Stimulated activated memory B cell treated with anti-CD40 and anti-IgM and Interleukin-4, amounts not matched to agents 10 μg/mL and 1 μg/mL and 100 μg/mL, for 72 hours (primary cell): ENCODE results near the gene DLEU7.

Experiments used
- ATAC-seq: fragments of 150-1000 bp; cut with Tn5 transposase; 2 replicates; pipeline ENCODE4 v1.10.0; 2021
- H3K27ac Mint-ChIP-seq: one replicate; pipeline ENCODE4 v1.8.0; 2022; ENCODE audit warnings: mild to moderate bottlenecking, mixed read lengths
- H3K27me3 Mint-ChIP-seq: one replicate; pipeline ENCODE4 v1.8.0; 2022; ENCODE audit warnings: mixed read lengths
- H3K36me3 Mint-ChIP-seq: one replicate; pipeline ENCODE4 v1.8.0; 2022; ENCODE audit warnings: mixed read lengths
- H3K4me1 Mint-ChIP-seq: one replicate; pipeline ENCODE4 v1.8.0; 2022; ENCODE audit warnings: mixed read lengths
- H3K4me3 Mint-ChIP-seq: one replicate; pipeline ENCODE4 v1.8.0; 2022; ENCODE audit warnings: mild to moderate bottlenecking, moderate library complexity, mixed read lengths
- H3K9me3 Mint-ChIP-seq: one replicate; pipeline ENCODE4 v1.8.0; 2022; ENCODE audit warnings: mixed read lengths

DLEU7 gene

DNA sequence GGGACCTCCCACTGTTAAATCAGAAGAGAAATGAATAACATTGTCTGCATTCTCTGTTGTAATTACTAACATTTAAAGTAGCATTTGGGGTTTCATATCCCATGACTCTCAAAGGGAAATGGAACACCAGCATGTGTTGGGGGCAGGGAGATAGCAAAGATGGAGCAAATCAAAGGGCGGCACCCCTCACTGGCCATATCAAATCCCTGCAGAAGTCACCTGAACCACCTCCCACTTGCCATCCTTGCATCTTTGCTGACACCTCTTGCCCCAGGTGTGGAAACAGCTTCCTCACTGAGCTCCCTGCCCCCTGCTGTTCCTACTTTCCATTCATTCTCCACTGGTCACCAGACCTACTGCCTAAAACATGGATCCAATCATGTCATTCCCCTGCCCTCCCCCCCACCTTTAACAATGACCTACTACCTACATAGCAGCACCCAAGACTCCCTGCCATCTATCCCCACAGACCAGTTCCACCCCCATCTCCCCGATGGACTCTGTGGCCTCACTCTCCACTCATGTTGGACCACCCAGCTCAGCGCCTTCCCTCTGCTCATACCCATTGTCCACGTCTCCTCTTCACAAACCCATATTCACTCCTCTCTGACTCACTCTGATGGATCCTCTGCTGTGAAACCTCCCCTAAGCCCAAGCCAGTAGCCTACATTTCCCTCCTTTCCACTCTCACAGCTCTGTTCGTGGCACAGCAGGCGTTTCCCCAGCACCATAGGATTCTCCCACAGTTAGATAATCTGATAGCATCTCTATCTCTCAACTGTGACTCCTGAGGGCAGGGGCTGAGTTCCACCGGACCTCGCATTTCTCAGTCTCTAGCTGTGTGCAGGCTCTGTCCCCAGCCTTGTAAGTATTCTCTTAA, 55.9 kb downstream of the DLEU7 start:
- peak overlapping the region; percentile 0 for H3K27ac Mint-ChIP-seq
- H3K4me1 Mint-ChIP-seq, result peaks cover 16% of the 10 kb centered on the region
- H3K4me3 Mint-ChIP-seq, result no peak overlapping the region
- peaks cover 3% of the 10 kb centered on the region for H3K9me3 Mint-ChIP-seq
- no peaks in the 10 kb centered on the region for H3K27me3 Mint-ChIP-seq
- ATAC-seq, result no peak
- H3K36me3 Mint-ChIP-seq, result no peaks in the 10 kb centered on the region

DNA sequence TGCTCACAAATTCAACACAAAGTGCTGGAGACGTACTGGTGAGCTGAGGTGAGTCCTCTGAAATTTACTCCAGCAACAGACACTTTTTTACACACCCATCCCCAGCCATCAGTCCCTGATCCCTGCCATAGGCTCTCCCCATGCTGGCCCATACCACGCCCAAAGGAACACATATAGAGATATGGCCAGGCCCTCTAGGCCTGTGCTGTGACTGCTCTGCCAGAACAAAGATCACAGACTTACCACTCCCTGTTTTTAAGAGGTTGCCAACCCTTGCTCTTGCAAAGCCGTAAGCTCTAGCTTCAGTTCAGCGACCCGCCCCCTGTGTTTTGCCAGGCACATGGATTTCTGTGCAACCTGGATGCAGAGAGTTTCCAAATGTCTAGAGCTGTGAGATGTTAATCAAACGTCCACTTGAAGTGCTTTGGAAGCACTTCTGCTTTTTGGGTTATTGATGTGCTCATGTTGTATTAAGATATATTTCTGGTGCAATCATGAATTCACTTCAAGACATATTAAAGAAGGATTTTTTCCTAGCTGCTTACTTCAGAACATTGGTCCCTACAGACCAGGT, 59.7 kb downstream of the DLEU7 start:
- no peak overlapping the region for H3K27ac Mint-ChIP-seq
- peaks cover 32% of the 10 kb centered on the region for H3K4me1 Mint-ChIP-seq
- no peaks in the 10 kb centered on the region for H3K36me3 Mint-ChIP-seq
- H3K9me3 Mint-ChIP-seq, result peaks cover 5% of the 10 kb centered on the region
- no peak for ATAC-seq
- no peaks in the 10 kb centered on the region for H3K27me3 Mint-ChIP-seq
- no peak overlapping the region for H3K4me3 Mint-ChIP-seq

DNA sequence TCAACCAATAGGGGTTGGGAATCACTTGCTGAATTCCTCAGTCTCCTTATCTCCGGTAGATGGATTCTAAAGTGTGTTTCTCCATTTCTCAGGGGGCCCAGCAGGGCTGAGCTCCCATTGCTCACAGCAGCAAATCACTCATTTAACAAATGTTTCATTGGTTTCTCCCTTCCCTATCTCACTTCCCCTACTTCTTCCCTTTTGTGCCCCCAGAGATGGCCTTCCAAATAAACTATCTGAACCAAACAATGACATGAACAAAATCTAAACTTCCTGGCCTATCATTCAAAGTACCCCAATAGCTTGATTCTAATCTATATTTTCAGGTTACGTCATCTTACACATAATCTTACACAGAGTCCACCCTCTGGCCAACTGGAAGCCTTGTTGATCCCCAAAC, 60.4 kb downstream of the DLEU7 start:
- H3K27me3 Mint-ChIP-seq, result no peaks in the 10 kb centered on the region
- no peak overlapping the region for H3K4me3 Mint-ChIP-seq
- ATAC-seq, result no peak
- peaks cover 5% of the 10 kb centered on the region for H3K9me3 Mint-ChIP-seq
- no peaks in the 10 kb centered on the region for H3K36me3 Mint-ChIP-seq
- peaks cover 38% of the 10 kb centered on the region for H3K4me1 Mint-ChIP-seq
- H3K27ac Mint-ChIP-seq, result peak overlapping the region; percentile 24

DNA sequence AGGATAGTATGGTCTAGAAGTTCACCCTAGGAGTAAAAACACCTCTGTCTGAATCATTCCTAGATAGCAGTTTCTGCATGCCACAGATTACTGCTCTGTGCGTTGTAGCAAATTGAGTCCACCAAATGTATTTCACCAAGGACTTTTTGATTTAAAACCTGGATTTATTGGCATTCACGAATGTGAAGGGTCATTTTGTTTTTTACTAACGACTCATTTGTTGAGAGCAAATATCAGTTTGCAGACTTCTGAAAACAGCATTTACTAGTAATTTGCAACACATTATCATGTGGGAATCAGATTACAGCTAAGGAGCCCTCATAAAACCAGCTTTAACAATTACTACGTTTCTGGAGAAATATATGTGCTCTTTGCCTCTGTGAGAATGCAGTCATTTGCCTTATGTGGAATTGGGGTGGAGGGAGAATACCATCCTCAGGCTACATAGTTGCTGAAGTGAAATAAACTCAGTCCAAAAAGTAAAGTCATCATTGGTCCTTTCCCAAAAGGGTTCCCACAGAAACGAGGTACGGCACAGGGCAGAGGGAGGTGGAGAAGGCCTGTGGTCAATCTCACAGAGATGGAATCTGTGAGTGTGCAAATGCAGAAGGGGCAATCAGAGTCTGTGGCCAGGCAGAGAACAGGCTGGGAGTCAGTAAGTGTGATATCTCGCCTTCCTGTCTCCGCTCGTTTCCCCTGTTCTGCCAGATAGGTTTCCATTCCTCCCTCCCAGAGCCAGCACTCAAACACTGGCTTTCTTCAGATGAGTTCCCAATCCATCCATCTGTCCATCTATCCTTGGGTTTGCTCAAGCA, 63.1 kb downstream of the DLEU7 start:
- Mint-ChIP-seq H3K27me3 (no peaks in the 10 kb centered on the region), H3K4me1 (peaks cover 42% of the 10 kb centered on the region), H3K27ac (no peak overlapping the region), H3K36me3 (peaks cover 9% of the 10 kb centered on the region), H3K4me3 (no peak overlapping the region), H3K9me3 (peaks cover 5% of the 10 kb centered on the region)
- ATAC-seq, result no peak

DNA sequence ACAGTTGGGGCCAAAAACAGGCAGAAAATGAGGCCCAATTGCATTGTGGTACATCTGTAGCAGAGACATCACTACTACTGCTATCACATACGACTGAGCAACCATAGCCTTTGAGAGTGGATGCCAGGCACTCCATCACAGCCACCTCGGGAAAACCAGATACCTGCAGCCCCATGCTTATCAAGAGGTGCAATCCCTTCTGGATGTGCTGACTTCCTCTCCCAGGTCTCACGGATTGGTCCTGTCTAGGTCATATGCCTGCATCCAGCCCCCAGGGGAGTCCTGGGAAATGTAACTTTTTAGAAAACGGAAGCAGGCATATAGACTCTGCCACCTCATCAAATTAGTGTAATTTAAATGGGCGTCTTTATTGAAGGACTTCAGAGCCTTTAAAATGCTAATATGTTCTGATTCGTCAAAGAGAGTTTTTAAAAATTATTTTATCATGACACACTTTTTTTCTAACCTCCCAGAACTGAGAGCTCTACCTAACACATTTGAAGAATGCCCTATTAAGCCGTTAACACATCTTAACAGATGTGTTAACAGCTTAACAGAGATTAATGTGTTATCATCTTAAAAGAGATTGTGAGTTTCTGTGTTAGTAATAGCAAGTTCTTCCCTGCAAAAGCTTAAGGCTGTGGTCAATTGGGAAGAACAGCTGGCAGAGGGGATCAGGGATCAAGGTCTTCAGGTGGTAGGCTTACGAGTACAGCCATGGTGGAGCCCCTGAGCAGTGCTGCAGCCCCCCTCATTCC, 63.9 kb downstream of the DLEU7 start:
- peaks cover 42% of the 10 kb centered on the region for H3K4me1 Mint-ChIP-seq
- peaks cover 5% of the 10 kb centered on the region for H3K9me3 Mint-ChIP-seq
- ATAC-seq, result no peak

More for the DNA sequence above, 63.9 kb downstream of the DLEU7 start:
- no peaks in the 10 kb centered on the region for H3K27me3 Mint-ChIP-seq
- H3K36me3 Mint-ChIP-seq, result peaks cover 14% of the 10 kb centered on the region
- H3K27ac Mint-ChIP-seq, result no peak overlapping the region
- H3K4me3 Mint-ChIP-seq, result no peak overlapping the region
